NAMALWA (cell line): Measurements from ENCODE around the gene ATF6B.
"Not testable (repeated sequence)": the region's sequence is repeated elsewhere in the genome, so short reads cannot be mapped to it uniquely, and the experiment has no call there.

Experiments used
- DNase-seq: peaks from one replicate; pipeline ENCODE4 v3.0.0-alpha.2; 2015; ENCODE audit warnings: low spot score

Gene ATF6B

GRCh38 chr6:32081168-32081990, 46.7 kb downstream of the ATF6B start:
- no peak for DNase-seq

GRCh38 chr6:32079566-32080290, 48.3 kb downstream of the ATF6B start:
- DNase-seq, result no peak

- no peak for DNase-seq
These were observed 51.7 kb downstream of the ATF6B start for GRCh38 chr6:32076321-32076809.

GRCh38 chr6:32075781-32076180, 52.3 kb downstream of the ATF6B start:
- DNase-seq, result no peak

- DNase-seq, result no peak
These were observed 53.0 kb downstream of the ATF6B start for GRCh38 chr6:32074996-32075532.

GRCh38 chr6:32073613-32074012, 54.4 kb downstream of the ATF6B start:
- no peak for DNase-seq

GRCh38 chr6:32073101-32073500, 54.9 kb downstream of the ATF6B start:
- DNase-seq, result no peak

GRCh38 chr6:32070814-32071543, 57.1 kb downstream of the ATF6B start:
- no peak for DNase-seq

GRCh38 chr6:32069878-32070515, 58.0 kb downstream of the ATF6B start:
- DNase-seq, result no peak

GRCh38 chr6:32069460-32069859, 58.6 kb downstream of the ATF6B start:
- DNase-seq, result no peak

- no peak for DNase-seq
These were observed 59.2 kb downstream of the ATF6B start for GRCh38 chr6:32068867-32069266.

- DNase-seq, result not testable (repeated sequence)
These were observed 59.7 kb downstream of the ATF6B start for GRCh38 chr6:32068315-32068714.

GRCh38 chr6:32067521-32067920, 60.5 kb downstream of the ATF6B start:
- DNase-seq, result not testable (repeated sequence)
